ENCODE measurements around the gene IL18R1.

Gene IL18R1

DNA sequence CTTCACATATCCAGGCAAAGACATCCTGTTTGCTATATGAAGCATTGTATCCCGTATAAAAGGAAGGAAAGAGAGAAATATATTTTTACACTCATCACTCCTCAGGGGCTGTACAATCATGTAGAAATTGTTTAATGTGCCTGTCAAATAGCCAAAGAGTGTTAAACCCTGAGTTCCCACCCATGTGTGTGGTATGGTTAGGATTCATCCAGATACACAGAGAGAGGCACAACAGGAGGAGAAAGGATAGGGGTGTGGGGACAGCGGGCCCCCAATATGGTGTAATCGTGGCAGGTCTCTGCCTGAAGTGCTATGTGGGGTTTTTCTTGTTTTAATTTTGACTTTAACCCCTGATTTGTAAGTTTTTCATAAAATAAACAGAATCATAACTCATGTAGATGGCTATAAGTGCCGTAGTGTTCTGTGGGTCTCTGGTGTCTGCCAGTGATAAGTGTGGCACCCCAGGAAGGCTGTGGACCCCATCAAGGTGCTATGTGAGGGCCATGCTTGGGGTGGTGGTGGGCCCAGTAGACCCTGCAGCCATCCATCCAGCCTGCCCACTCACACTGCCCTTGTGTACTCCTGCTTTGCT is 10.2 kb upstream of the IL18R1 start:
- no peak for DNase-seq (ENCODE audit: low read depth in 2 of 2)

GRCh38 chr2:102346381-102347130 is 9.0 kb upstream of the IL18R1 start:
- DNase-seq (ENCODE audit: low read depth in 2 of 2) = no peak

DNA sequence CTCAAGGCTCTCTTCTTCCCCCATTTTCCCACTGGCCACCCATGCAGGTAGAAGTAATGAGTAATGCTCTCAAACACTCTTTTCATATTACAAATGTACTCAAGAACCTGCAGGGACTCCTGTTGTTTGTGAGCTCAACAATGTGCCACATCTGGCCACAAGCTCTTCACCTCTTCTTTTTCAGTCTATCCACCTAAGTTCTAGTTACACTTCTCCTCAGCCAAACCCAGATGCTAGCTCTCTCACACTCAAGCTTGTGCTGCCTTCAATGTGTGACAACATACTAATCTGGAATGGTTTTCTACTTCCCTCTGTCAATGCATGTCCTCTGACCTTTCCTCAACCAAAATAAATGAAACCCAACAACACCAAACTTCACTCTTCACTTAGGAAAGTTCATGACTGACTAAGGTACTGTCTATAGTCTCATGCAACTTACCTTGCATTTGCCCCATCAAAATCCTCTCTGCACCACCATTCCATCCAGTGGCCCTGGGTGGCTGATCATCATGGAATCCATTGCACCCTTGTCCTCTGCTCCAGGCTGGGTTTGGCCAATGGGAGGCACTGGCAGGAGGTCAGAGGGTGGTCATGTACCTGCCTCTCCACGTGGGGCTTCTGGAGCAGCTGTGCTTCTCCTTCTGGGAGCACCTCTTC is 5.3 kb upstream of the IL18R1 start:
- no peak for DNase-seq (ENCODE audit: low read depth in 2 of 2)

DNA sequence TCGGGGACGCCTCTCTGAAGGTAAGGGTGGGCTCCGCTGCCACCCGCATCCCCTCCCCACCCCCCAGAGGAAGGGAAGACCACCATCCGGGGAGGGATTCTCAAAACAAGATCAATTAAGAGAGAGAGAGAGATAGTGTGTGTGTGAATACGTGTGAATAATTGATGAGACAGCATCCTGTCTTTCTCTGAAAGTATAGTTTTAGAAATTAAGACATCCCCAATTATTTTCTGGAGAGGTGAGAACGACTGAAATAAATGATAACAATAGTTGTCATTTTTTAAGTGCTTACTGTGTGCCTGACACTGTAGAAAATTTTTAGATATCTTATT is 751 bp downstream of the IL18R1 start:
- no peak for DNase-seq (ENCODE audit: low read depth in 2 of 2)

DNA sequence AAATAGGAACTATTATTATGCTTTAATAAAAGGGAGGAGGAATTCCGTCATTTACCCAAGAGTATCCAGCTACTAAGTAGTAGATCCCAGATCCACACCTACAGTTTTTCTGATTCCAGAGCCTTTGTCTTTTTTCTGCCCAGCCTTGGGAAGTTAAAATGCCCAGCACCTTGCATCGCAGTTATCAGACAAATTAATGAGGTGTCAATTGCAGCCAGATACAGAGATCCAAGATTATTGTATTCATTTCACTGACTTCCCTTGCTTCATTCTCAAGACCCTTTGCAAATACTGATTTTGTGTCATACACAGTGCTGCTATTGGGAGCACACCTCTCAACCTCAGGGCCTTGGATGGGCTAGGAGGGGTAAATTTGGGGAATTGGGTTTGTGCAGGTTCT is 1.1 kb downstream of the IL18R1 start:
- DNase-seq (ENCODE audit: low read depth in 2 of 2) = no peak

- no peak for DNase-seq (ENCODE audit: low read depth in 2 of 2)
These were observed 2.3 kb downstream of the IL18R1 start for GRCh38 chr2:102357937-102358336.

GRCh38 chr2:102358496-102358895 is 2.9 kb downstream of the IL18R1 start:
- no peak for DNase-seq (ENCODE audit: low read depth in 2 of 2)

- no peak for DNase-seq (ENCODE audit: low read depth in 2 of 2)
These were observed 3.9 kb downstream of the IL18R1 start for GRCh38 chr2:102359527-102359926.

DNA sequence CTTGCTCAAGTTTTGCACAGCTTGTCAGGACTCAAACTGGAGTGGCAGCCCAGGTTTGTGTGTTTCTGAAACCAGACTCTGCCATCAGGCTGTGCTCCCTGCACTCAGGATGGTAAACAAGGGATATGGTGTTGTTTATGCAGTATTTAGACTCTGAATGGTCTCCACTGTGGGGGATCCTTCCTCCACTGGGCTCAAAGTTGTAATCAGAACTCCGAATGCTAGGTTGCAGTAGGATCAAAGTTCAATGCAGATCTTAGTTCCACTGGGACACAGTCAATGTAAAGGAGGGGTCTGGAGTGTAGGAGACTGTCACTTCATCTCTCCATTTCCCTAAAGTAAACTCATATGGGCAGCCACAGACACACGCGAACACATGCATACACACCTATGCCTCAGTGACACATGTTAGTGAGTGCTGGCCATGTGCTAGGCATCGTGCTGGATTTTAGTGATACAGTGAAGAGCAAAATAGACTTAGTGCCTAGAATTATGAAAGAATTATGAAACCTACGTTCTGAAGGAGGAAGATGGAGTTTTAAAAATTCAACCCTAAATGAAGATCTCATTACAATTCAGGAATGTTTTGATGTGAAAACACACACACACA is 6.1 kb downstream of the IL18R1 start:
- no peak for DNase-seq (ENCODE audit: low read depth in 2 of 2)

DNA sequence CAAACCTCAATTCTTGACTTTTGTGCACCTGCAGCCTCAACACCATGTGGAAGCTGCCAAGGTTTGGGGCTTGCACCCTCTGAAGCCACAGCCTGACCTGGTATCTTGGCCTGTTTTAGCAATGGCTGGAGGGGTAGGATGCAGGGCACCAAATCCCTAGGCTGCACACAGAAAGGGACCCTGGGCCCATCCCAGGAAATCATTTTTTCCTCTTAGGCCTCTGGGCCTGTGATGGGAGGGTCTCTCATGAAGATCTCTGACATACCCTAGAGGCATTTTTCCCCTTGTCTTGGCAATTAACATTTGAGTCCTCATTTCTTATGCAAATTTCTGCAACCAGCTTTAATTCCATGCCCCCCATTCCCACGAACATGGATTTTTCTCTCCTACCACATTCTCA is 10.2 kb downstream of the IL18R1 start:
- no peak for DNase-seq (ENCODE audit: low read depth in 2 of 2)

DNA sequence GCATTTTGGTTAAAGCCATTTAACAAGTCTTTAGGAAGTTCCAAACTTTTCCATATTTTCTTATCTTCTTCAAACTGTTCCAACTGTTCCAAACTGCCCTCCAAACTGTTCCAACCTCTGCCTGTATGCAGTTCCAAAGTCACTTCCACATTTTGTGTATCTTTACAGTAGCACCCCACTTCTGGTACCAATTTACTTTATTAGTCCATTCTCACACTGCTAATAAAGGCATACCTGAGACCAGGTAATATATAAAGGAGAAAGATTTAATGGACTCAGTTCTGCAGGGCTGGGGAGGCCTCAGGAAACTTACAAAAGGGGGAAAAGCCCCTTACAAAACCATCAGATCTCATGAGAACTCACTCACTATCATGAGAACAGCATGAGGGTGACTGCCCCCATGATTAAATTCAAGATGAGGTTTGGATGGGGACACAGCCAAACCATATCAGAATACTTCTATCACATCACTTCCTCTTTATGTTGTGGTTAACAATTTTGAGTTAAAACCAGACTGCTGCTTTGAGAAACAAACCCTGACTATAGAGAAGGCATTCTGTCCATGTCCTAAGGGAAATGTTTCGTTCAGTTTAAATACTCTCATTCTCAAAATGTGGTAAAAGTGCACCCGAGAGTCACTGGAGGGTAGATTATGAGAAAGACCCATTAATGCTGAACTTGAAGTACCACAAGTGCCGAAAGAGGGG is 11.0 kb downstream of the IL18R1 start:
- no peak for DNase-seq (ENCODE audit: low read depth in 2 of 2)

GRCh38 chr2:102367331-102367971 is 11.9 kb downstream of the IL18R1 start:
- DNase-seq (ENCODE audit: low read depth in 2 of 2) = peak in 1 of 2 donors; percentile 17

DNA sequence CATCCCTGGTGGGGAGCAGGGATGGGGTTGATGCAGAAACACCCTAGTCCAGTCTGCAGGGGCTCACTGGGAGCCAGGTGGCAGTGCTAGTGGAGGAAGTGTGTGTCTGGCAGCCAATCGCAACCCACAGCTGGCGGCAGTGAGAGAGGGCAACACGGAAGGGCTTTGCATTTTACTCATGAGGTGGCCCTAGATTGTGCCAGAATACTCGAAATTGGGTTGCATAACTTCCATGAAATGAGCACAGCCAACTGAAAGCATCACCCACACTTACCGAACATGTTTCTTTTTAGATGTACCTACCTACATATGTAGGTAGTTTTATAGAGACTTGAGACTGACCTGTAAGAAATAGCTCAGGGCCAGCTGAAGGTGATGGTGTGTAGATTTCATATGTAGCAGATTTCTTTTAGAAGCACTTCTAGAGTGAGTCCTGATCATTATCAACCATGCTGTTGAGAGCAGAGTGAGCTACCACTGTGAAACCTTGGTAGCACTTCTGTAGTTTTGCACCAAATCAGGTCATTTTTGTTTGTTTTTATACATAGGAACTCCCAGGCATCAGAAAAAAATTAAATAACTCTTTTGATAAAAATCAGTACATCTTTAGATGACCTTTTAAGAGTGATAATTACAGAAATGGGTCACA is 13.0 kb downstream of the IL18R1 start:
- DNase-seq (ENCODE audit: low read depth in 2 of 2) = peak in 1 of 2 donors; percentile 16

DNA sequence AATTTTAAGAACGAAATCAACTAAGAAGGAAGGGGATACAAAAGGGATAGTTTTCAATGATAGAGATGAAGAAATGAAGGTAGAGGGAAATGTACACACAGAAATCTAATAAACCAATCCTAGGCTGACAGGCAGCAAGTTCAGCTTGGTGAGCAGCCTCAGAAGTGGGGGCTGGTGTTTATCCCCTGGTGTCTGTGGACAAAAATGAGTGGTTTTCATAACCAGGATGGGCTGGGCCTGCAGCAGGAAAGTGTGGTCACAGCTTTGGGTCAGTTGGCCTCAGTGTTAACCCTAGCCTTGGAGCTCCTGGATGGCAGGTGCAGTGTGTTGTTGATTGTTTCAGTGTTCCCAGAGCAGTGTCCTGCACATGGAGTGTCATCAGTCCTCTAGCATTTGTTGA is 14.3 kb downstream of the IL18R1 start:
- DNase-seq (ENCODE audit: low read depth in 2 of 2) = no peak

- no peak for DNase-seq (ENCODE audit: low read depth in 2 of 2)
These were observed 20.5 kb downstream of the IL18R1 start for GRCh38 chr2:102376052-102376591.

- DNase-seq (ENCODE audit: low read depth in 2 of 2) = no peak
These were observed 28.1 kb downstream of the IL18R1 start for GRCh38 chr2:102383722-102384121.

DNA sequence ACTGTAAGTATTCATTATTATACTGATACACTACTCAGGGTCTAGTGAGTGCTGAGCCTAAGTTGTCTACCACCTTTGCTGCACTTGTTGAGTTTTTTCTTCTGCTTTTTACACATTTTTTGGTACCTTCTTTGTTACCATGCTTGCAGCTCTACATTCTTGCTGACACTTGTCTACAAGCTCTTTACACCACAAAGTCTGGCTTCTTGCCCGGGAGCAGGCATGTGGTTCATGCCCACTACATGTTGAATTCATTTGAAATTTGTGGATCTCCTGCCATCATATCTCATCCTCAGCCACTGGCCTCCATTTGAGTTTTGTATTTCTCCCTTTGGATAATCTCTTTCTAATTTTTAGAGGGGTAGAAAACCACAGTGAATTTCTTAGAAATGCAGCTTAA is 29.9 kb downstream of the IL18R1 start:
- DNase-seq (ENCODE audit: low read depth in 2 of 2) = no peak

DNA sequence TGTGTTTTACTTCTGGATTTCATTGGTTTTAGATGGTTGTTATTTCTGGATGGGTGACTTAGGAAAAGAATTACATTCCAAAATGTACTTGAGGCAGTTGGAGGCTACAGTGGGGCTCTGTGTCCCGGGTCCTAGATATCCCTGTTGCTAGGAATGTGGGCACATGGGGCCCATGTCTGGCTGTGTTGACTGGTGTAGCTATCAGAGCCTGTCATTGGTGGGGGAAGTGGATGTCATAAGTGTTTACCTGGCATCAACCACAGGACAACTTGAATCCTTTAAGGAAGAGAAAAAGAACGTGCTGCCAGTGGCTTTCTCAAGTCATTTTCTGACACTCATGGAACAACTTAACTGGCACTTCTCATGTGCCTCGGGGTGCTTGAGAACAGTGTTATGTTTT is 30.4 kb downstream of the IL18R1 start:
- DNase-seq (ENCODE audit: low read depth in 2 of 2) = no peak

DNA sequence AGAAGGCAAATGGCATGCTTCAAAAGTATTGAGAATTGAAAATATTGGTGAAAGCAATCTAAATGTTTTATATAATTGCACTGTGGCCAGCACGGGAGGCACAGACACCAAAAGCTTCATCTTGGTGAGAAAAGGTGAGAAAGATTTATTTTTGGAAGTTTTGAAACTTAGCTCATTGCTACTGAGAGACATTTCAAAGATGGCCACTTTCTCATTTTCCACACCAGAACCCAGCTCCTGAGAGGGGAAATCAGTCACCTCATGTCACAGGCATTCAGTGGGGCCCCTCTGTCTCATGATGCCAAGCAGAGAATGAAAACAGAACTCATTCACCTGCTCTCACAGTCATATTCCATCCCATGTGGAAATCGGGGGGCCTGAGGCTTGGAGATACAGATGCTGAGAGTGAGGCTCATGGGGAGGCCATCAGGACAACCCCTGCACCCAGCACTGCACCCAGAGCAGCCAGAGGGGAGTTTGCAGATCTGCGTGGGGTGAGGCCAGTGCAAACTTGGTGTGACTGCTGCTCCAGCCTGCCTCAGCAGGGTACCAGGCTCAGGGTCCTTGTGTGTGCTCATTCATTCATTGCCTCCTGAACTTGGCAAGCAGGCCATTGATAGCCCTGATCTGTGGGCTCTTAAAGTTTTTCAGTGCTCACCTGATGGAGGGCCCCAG is 31.4 kb downstream of the IL18R1 start:
- no peak for DNase-seq (ENCODE audit: low read depth in 2 of 2)

GRCh38 chr2:102387763-102388546 is 32.4 kb downstream of the IL18R1 start:
- no peak for DNase-seq (ENCODE audit: low read depth in 2 of 2)
